GM23338 (cell line): Measurements from ENCODE around the gene NEK7. TPM values are rescaled to one million over a fixed set of nuclear protein-coding genes. Genes with fewer than 3 reads are reported as not detected.

Experiments used
- ATAC-seq: fragments of 200-7000 bp; cut with Tn5 transposase; 3 replicates; pipeline ENCODE4 v1.9.1; 2020
- DNase-seq: peaks from one replicate; pipeline ENCODE4 v3.0.0-alpha.2; 2015; ENCODE audit warnings: low spot score
- H2AFZ ChIP-seq: fragments of 200-600 bp; sonication (generic); 2 replicates; pipeline ENCODE4 v1.8.0; 2016; ENCODE audit warnings: antibody characterized with exemption, mild to moderate bottlenecking, moderate library complexity
- H3F3A ChIP-seq: fragments of 200-600 bp; sonication (generic); replicated peaks from 2 replicates; pipeline ENCODE4 v1.8.0; 2017; ENCODE audit warnings: antibody characterized with exemption, mixed run types, low read depth
- H3K27ac ChIP-seq: fragments of 200-600 bp; sonication (generic); 2 replicates; pipeline ENCODE4 v1.6.1; 2016; ENCODE audit warnings: low read depth
- H3K27me3 ChIP-seq: fragments of 200-600 bp; sonication (generic); 2 replicates; pipeline ENCODE4 v1.8.0; 2016; ENCODE audit warnings: mild to moderate bottlenecking, mixed run types, moderate library complexity; ENCODE audit not compliant: insufficient read depth
- H3K36me3 ChIP-seq: fragments of 200-600 bp; sonication (generic); 2 replicates; pipeline ENCODE4 v1.8.0; 2016; ENCODE audit warnings: mild to moderate bottlenecking; ENCODE audit not compliant: insufficient read depth
- H3K4me1 ChIP-seq: fragments of 200-600 bp; sonication (generic); 2 replicates; pipeline ENCODE4 v1.8.0; 2016; ENCODE audit warnings: mild to moderate bottlenecking, moderate library complexity; ENCODE audit not compliant: insufficient read depth
- H3K4me2 ChIP-seq: fragments of 200-600 bp; sonication (generic); 2 replicates; pipeline ENCODE4 v1.7.1; 2017; ENCODE audit warnings: mixed run types
- H3K4me3 ChIP-seq: fragments of 200-600 bp; sonication (generic); 2 replicates; pipeline ENCODE4 v1.6.1; 2016; ENCODE audit warnings: mixed run types
- H3K79me2 ChIP-seq: fragments of 200-600 bp; sonication (generic); replicated peaks from 2 replicates; pipeline ENCODE4 v1.8.0; 2017; ENCODE audit warnings: mild to moderate bottlenecking; ENCODE audit not compliant: insufficient read depth
- H3K9me2 ChIP-seq: fragments of 200-600 bp; sonication (generic); 2 replicates; pipeline ENCODE4 v1.8.0; 2017; ENCODE audit not compliant: insufficient read depth
- H4K20me1 ChIP-seq: fragments of 200-600 bp; sonication (generic); replicated peaks from 2 replicates; pipeline ENCODE4 v1.8.0; 2017; ENCODE audit warnings: mild to moderate bottlenecking; ENCODE audit not compliant: insufficient read depth
- H3K27ac Mint-ChIP-seq: 2 replicates; pipeline ENCODE4 v1.8.0; 2020; ENCODE audit warnings: inconsistent platforms, mild to moderate bottlenecking, moderate library complexity, mixed read lengths
- H3K27me3 Mint-ChIP-seq: 3 replicates; pipeline ENCODE4 v1.8.0; 2022; ENCODE audit warnings: low read depth, mild to moderate bottlenecking, moderate library complexity, mixed read lengths, inconsistent platforms; ENCODE audit not compliant: insufficient read depth, poor library complexity
- H3K36me3 Mint-ChIP-seq: 3 replicates; pipeline ENCODE4 v1.8.0; 2021; ENCODE audit warnings: low read depth, mild to moderate bottlenecking, inconsistent platforms, moderate library complexity, mixed read lengths
- H3K4me1 Mint-ChIP-seq: 3 replicates; pipeline ENCODE4 v1.8.0; 2020; ENCODE audit warnings: mild to moderate bottlenecking, inconsistent platforms, mixed read lengths
- H3K4me3 Mint-ChIP-seq: 3 replicates; pipeline ENCODE4 v1.8.0; 2021; ENCODE audit warnings: moderate library complexity, mild to moderate bottlenecking, inconsistent platforms, mixed read lengths
- H3K9me3 Mint-ChIP-seq: 3 replicates; pipeline ENCODE4 v1.8.0; 2020; ENCODE audit warnings: moderate library complexity, mild to moderate bottlenecking, inconsistent platforms, mixed read lengths
- CREB1 ChIP-seq: fragments of 250-450 bp; sonication (Bioruptor Pico); IDR thresholded peaks from 2 replicates; pipeline ENCODE4 v1.5.0; 2020; ENCODE audit warnings: low read depth, mild to moderate bottlenecking, moderate library complexity
- EZH2 ChIP-seq: fragments of 200-600 bp; sonication (generic); IDR thresholded peaks from one replicate; pipeline ENCODE4 v1.8.0; 2017; ENCODE audit warnings: antibody characterized with exemption, mild to moderate bottlenecking, low read depth; ENCODE audit not compliant: unreplicated experiment
- JUNB ChIP-seq: IDR thresholded peaks from one replicate; pipeline ENCODE4 v1.6.1; 2016; ENCODE audit warnings: antibody characterized with exemption; ENCODE audit not compliant: unreplicated experiment
- NANOG ChIP-seq: IDR thresholded peaks from 2 replicates; pipeline ENCODE4 v1.6.1; 2016; ENCODE audit warnings: antibody characterized with exemption, borderline replicate concordance
- POLR2AphosphoS5 ChIP-seq: IDR thresholded peaks from 2 replicates; pipeline ENCODE4 v1.6.1; 2016; ENCODE audit warnings: antibody characterized with exemption, low read depth
- STAT1 ChIP-seq: IDR thresholded peaks from one replicate; pipeline ENCODE4 v1.6.1; 2016; ENCODE audit warnings: antibody characterized with exemption; ENCODE audit not compliant: unreplicated experiment
- ZNF114 ChIP-seq: fragments of 250-450 bp; sonication (Bioruptor Pico); IDR thresholded peaks from 2 replicates; pipeline ENCODE4 v1.5.0; 2020; ENCODE audit warnings: mild to moderate bottlenecking, moderate library complexity
- ZNF331 ChIP-seq: fragments of 250-450 bp; sonication (Bioruptor Pico); IDR thresholded peaks from 2 replicates; pipeline ENCODE4 v1.5.0; 2020; ENCODE audit warnings: low read depth, mild to moderate bottlenecking, moderate library complexity
- polyA plus RNA-seq: library from polyadenylated mRNA; unstranded; fragments of >200 nt; fragmentation: Nextera tagmentation; extraction: Ambion mirVana; gene quantifications from 2 replicates; pipeline ENCODE4 v1.2.1, GENCODE V29; 2016
- total RNA-seq: library from RNA; depleted of rRNA; stranded (reverse); fragments of >200 nt; shearing (Covaris generic); gene quantifications from 2 replicates; pipeline ENCODE4 v1.2.3, GENCODE V29; 2014
- TF ChIP-seq, protein P1 (sequence below): IDR thresholded peaks from 2 replicates; pipeline ENCODE4 v1.6.1; 2016; ENCODE audit warnings: antibody characterized with exemption
- TF ChIP-seq, protein P2 (sequence below): IDR thresholded peaks from one replicate; pipeline ENCODE4 v1.6.1; 2018; ENCODE audit warnings: antibody characterized with exemption; ENCODE audit not compliant: unreplicated experiment
- TF ChIP-seq, protein P3 (sequence below), 2 experiments: fragments of 200-600 bp in 1 of 2; sonication (generic) in 1 of 2; conservative IDR thresholded peaks; 2 replicates each; pipeline versions ENCODE4 v1.5.1 to v1.6.1; 2016 to 2017; ENCODE audit warnings: antibody characterized with exemption in 2 of 2, low read depth in 2 of 2, mild to moderate bottlenecking in 2 of 2, moderate library complexity in 1 of 2

NEK7 gene
- total and polyA plus RNA-seq, 2 experiments from 2014 or later = 4.8 to 15.3 TPM

DNA sequence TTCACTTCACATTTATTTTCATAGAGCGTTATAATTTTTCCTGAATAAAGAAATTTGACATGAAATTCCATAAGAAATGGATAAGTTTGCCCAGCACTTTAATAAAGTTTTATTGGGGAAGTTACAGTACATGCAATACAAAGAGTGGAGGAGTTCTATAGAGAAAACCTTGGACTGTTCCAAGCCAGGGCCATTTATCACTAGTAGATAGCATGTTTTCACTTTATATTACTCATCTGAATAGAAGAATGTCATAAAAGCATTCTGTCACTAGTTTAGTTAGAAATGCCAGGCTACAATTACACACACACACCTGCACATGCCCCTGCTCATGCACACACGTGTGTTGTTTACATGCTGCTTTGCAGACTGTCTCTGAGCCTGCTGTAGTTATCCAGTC is 123.3 kb downstream of the NEK7 start:
- Mint-ChIP-seq H3K4me1 (peaks cover 6% of the 10 kb centered on the region; the same call in 2 of the 3 replicates), H3K27ac (no peak overlapping the region), H3K4me3 (no peak overlapping the region), H3K36me3 (no peaks in the 10 kb centered on the region), H3K27me3 (no peaks in the 10 kb centered on the region), H3K9me3 (no peaks in the 10 kb centered on the region)
- Histone ChIP-seq H3K79me2 (no peaks in the 10 kb centered on the region), H3K36me3 (no peaks in the 10 kb centered on the region), H3K4me1 (peaks cover 10% of the 10 kb centered on the region; the same call in 1 of the 2 replicates), H3K4me3 (no peak overlapping the region), H3K27ac (no peak overlapping the region), H3K9me2 (no peaks in the 10 kb centered on the region), H3F3A (no peaks in the 10 kb centered on the region), H2AFZ (no peak overlapping the region), H3K27me3 (no peaks in the 10 kb centered on the region), H3K4me2 (no peak overlapping the region), H4K20me1 (no peaks in the 10 kb centered on the region)
- no peak for TF ChIP-seq JUNB
- DNase-seq (no peak), ATAC-seq (no peak)

DNA sequence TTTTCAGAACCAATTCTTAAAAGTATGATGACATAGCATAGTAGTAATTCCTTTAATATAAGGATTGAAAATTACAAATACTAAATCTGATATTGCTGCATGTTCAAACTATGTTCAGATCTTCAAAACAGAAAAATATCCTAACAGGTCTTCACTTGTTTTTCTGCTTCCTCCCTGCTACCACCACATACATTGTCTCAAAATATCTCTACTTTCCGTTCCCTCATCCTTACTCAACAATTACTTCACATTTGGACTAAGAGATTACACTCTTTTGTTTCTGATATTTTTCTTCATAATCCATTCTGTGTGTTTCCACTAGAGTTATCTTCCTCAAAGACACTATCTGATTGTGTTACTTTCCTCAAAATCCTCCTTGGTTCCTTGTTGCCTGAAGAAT is 125.1 kb downstream of the NEK7 start:
- H3K36me3 ChIP-seq = no peaks in the 10 kb centered on the region
- no peak overlapping the region for H3K4me3 Mint-ChIP-seq
- ATAC-seq (no peak), DNase-seq (no peak)
- H3K4me1 Mint-ChIP-seq = no peaks in the 10 kb centered on the region; the same call in 2 of the 3 replicates
- no peaks in the 10 kb centered on the region for H3K27me3 ChIP-seq
- H2AFZ ChIP-seq = no peak overlapping the region
- no peaks in the 10 kb centered on the region for H4K20me1 ChIP-seq
- no peaks in the 10 kb centered on the region; the same call in 2 of the 3 replicates for H3K36me3 Mint-ChIP-seq
- no peaks in the 10 kb centered on the region for H3K4me1 ChIP-seq
- H3K79me2 ChIP-seq = no peaks in the 10 kb centered on the region
- H3K9me3 Mint-ChIP-seq = no peaks in the 10 kb centered on the region
- H3F3A ChIP-seq = no peaks in the 10 kb centered on the region
- no peak overlapping the region for H3K27ac ChIP-seq
- no peak overlapping the region for H3K4me3 ChIP-seq
- no peaks in the 10 kb centered on the region for H3K9me2 ChIP-seq
- H3K27me3 Mint-ChIP-seq = no peaks in the 10 kb centered on the region
- H3K27ac Mint-ChIP-seq = no peak overlapping the region
- H3K4me2 ChIP-seq = no peak overlapping the region
- TF ChIP-seq, protein P1, sequence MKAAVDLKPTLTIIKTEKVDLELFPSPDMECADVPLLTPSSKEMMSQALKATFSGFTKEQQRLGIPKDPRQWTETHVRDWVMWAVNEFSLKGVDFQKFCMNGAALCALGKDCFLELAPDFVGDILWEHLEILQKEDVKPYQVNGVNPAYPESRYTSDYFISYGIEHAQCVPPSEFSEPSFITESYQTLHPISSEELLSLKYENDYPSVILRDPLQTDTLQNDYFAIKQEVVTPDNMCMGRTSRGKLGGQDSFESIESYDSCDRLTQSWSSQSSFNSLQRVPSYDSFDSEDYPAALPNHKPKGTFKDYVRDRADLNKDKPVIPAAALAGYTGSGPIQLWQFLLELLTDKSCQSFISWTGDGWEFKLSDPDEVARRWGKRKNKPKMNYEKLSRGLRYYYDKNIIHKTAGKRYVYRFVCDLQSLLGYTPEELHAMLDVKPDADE = no peak
- TF ChIP-seq, protein P2, sequence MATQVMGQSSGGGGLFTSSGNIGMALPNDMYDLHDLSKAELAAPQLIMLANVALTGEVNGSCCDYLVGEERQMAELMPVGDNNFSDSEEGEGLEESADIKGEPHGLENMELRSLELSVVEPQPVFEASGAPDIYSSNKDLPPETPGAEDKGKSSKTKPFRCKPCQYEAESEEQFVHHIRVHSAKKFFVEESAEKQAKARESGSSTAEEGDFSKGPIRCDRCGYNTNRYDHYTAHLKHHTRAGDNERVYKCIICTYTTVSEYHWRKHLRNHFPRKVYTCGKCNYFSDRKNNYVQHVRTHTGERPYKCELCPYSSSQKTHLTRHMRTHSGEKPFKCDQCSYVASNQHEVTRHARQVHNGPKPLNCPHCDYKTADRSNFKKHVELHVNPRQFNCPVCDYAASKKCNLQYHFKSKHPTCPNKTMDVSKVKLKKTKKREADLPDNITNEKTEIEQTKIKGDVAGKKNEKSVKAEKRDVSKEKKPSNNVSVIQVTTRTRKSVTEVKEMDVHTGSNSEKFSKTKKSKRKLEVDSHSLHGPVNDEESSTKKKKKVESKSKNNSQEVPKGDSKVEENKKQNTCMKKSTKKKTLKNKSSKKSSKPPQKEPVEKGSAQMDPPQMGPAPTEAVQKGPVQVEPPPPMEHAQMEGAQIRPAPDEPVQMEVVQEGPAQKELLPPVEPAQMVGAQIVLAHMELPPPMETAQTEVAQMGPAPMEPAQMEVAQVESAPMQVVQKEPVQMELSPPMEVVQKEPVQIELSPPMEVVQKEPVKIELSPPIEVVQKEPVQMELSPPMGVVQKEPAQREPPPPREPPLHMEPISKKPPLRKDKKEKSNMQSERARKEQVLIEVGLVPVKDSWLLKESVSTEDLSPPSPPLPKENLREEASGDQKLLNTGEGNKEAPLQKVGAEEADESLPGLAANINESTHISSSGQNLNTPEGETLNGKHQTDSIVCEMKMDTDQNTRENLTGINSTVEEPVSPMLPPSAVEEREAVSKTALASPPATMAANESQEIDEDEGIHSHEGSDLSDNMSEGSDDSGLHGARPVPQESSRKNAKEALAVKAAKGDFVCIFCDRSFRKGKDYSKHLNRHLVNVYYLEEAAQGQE = no peak
- no peak for TF ChIP-seq NANOG
- TF ChIP-seq, protein P3, sequence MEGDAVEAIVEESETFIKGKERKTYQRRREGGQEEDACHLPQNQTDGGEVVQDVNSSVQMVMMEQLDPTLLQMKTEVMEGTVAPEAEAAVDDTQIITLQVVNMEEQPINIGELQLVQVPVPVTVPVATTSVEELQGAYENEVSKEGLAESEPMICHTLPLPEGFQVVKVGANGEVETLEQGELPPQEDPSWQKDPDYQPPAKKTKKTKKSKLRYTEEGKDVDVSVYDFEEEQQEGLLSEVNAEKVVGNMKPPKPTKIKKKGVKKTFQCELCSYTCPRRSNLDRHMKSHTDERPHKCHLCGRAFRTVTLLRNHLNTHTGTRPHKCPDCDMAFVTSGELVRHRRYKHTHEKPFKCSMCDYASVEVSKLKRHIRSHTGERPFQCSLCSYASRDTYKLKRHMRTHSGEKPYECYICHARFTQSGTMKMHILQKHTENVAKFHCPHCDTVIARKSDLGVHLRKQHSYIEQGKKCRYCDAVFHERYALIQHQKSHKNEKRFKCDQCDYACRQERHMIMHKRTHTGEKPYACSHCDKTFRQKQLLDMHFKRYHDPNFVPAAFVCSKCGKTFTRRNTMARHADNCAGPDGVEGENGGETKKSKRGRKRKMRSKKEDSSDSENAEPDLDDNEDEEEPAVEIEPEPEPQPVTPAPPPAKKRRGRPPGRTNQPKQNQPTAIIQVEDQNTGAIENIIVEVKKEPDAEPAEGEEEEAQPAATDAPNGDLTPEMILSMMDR (conservative IDR thresholded peaks at IDR 0.05; ENCODE audit: low read depth in 2 of 2) = no peak
- TF ChIP-seq POLR2AphosphoS5 = no peak
- TF ChIP-seq EZH2 = no peak
- TF ChIP-seq ZNF114 = no peak
- TF ChIP-seq CREB1 (CRISPR knock-in tag) = no peak
- TF ChIP-seq ZNF331 (CRISPR knock-in tag) = no peak
- no peak for TF ChIP-seq STAT1
